Esophagus (tissue), 2 donors: Measurements from ENCODE around the gene SH3TC1. TPM values are rescaled to one million over a fixed set of nuclear protein-coding genes. Genes with fewer than 3 reads are reported as not detected.

Source experiments
- H3K27ac ChIP-seq, 2 donors: one replicate each; pipeline ENCODE4 v1.5.1; 2013; ENCODE audit warnings: low read depth in 2 of 2, mild to moderate bottlenecking in 2 of 2, inconsistent platforms in 1 of 2, low read length in 1 of 2, moderate library complexity in 1 of 2
- H3K27me3 ChIP-seq, 2 donors: one replicate each; pipeline ENCODE4 v1.6.1; 2013; ENCODE audit warnings: low read length in 2 of 2, control low read depth in 1 of 2, mild to moderate bottlenecking in 1 of 2; ENCODE audit not compliant: insufficient read depth in 2 of 2, control insufficient read depth in 1 of 2
- H3K36me3 ChIP-seq, 2 donors: one replicate each; pipeline ENCODE4 v1.6.1; 2013; ENCODE audit warnings: low read length in 1 of 2; ENCODE audit not compliant: control insufficient read depth in 2 of 2, insufficient read depth in 2 of 2
- H3K4me1 ChIP-seq, 2 donors: one replicate each; pipeline ENCODE4 v1.6.1; 2013; ENCODE audit warnings: low read length in 1 of 2; ENCODE audit not compliant: control insufficient read depth in 2 of 2, insufficient read depth in 2 of 2
- H3K4me3 ChIP-seq, 2 donors: one replicate each; pipeline ENCODE4 v1.5.1; 2013; ENCODE audit warnings: low read length in 2 of 2, mild to moderate bottlenecking in 2 of 2, low read depth in 1 of 2, moderate library complexity in 1 of 2
- H3K9me3 ChIP-seq, 2 donors: one replicate each; pipeline ENCODE4 v1.6.1; 2013; ENCODE audit warnings: mild to moderate bottlenecking in 2 of 2, low read depth in 1 of 2, low read length in 1 of 2, moderate library complexity in 1 of 2; ENCODE audit not compliant: control insufficient read depth in 2 of 2, insufficient read depth in 1 of 2
- WGBS, 2 donors: extraction: QIAGEN DNeasy Blood & Tissue Kit; methylation state at CpG; one replicate each; pipeline ENCODE4 v1.1.7; 2013; 5-methylcytosine and 5-hydroxymethylcytosine counted together
- polyA plus RNA-seq, 2 donors: library from polyadenylated mRNA; stranded (reverse); fragments of 200-250 nt; gene quantifications; one replicate each; pipeline ENCODE4 v1.2.3, GENCODE V29; 2013
- donor health status: healthy with polysubstance abuse.
- donor health status: Bipolar disorder and iron deficiency.

Gene SH3TC1
- polyA plus RNA-seq, 2 donors: 18.0 to 19.2 TPM

- Histone ChIP-seq H3K27ac (peak overlapping the region in 1 of 2 donors; percentile 78), H3K36me3 (no peaks in the 10 kb centered on the region), H3K4me3 (no peak overlapping the region), H3K4me1 (peaks cover 0 to 12% of the 10 kb centered on the region in 2 donors), H3K9me3 (peaks cover 0 to 10% of the 10 kb centered on the region in 2 donors), H3K27me3 (no peaks in the 10 kb centered on the region)
- WGBS, 2 donors: 82 to 84% methylated on average over 3 of the region's 3 CpGs
Observed at GRCh38 chr4:8169763-8170162, 29.3 kb upstream of the SH3TC1 start.

GRCh38 chr4:8170341-8170740, 28.7 kb upstream of the SH3TC1 start:
- H3K27ac ChIP-seq: peak overlapping the region; percentile 15 to 72
- H3K4me1 ChIP-seq: peaks cover 0 to 10% of the 10 kb centered on the region in 2 donors
- H3K4me3 ChIP-seq: no peak overlapping the region
- H3K27me3 ChIP-seq: no peaks in the 10 kb centered on the region
- H3K9me3 ChIP-seq: peaks cover 0 to 10% of the 10 kb centered on the region in 2 donors
- 70 to 87% methylated on average over 8 to 11 of the region's 11 CpGs for WGBS, 2 donors
- no peaks in the 10 kb centered on the region for H3K36me3 ChIP-seq

- 87 to 92% methylated on average over 7 of the region's 7 CpGs for WGBS, 2 donors
- no peaks in the 10 kb centered on the region for H3K27me3 ChIP-seq
Observed at GRCh38 chr4:8171266-8171665, 27.8 kb upstream of the SH3TC1 start.

GRCh38 chr4:8171984-8172924, 26.8 kb upstream of the SH3TC1 start:
- no peaks in the 10 kb centered on the region for H3K36me3 ChIP-seq
- H3K27me3 ChIP-seq: no peaks in the 10 kb centered on the region
- no peak overlapping the region for H3K4me3 ChIP-seq
- peaks cover 0 to 11% of the 10 kb centered on the region in 2 donors for H3K4me1 ChIP-seq
- H3K9me3 ChIP-seq: peaks cover 0 to 4% of the 10 kb centered on the region in 2 donors
- 74 to 79% methylated on average over 36 of the region's 36 CpGs for WGBS, 2 donors
- no peak overlapping the region for H3K27ac ChIP-seq

More at GRCh38 chr4:8171266-8171665, 27.8 kb upstream of the SH3TC1 start:
- Histone ChIP-seq H3K9me3 (peaks cover 0 to 9% of the 10 kb centered on the region in 2 donors), H3K36me3 (no peaks in the 10 kb centered on the region), H3K27ac (no peak overlapping the region), H3K4me1 (peaks cover 0 to 8% of the 10 kb centered on the region in 2 donors), H3K4me3 (no peak overlapping the region)

- H3K4me3 ChIP-seq: no peak overlapping the region
- H3K9me3 ChIP-seq: no peaks in the 10 kb centered on the region
- no peak overlapping the region for H3K27ac ChIP-seq
- no peaks in the 10 kb centered on the region for H3K36me3 ChIP-seq
- H3K4me1 ChIP-seq: peaks cover 0 to 6% of the 10 kb centered on the region in 2 donors
- 76% methylated on average over 13 of the region's 13 CpGs for WGBS, 2 donors
- H3K27me3 ChIP-seq: no peaks in the 10 kb centered on the region
Observed at GRCh38 chr4:8173492-8174242, 25.4 kb upstream of the SH3TC1 start.

- no peak overlapping the region for H3K27ac ChIP-seq
- 85 to 86% methylated on average over 3 of the region's 3 CpGs for WGBS, 2 donors
- no peak overlapping the region for H3K4me3 ChIP-seq
- peaks cover 0 to 6% of the 10 kb centered on the region in 2 donors for H3K4me1 ChIP-seq
- no peaks in the 10 kb centered on the region for H3K27me3 ChIP-seq
- no peaks in the 10 kb centered on the region for H3K36me3 ChIP-seq
- no peaks in the 10 kb centered on the region for H3K9me3 ChIP-seq
Observed at GRCh38 chr4:8174970-8175369, 24.1 kb upstream of the SH3TC1 start.

GRCh38 chr4:8175686-8176085, 23.4 kb upstream of the SH3TC1 start:
- no peaks in the 10 kb centered on the region for H3K27me3 ChIP-seq
- H3K9me3 ChIP-seq: no peaks in the 10 kb centered on the region
- H3K36me3 ChIP-seq: no peaks in the 10 kb centered on the region
- H3K4me3 ChIP-seq: no peak overlapping the region
- H3K27ac ChIP-seq: no peak overlapping the region
- peaks cover 0 to 5% of the 10 kb centered on the region in 2 donors for H3K4me1 ChIP-seq
- 79 to 84% methylated on average over 6 of the region's 6 CpGs for WGBS, 2 donors

GRCh38 chr4:8176547-8177399, 22.3 kb upstream of the SH3TC1 start:
- 35 to 36% methylated on average over 17 of the region's 17 CpGs for WGBS, 2 donors
- Histone ChIP-seq H3K27me3 (no peaks in the 10 kb centered on the region), H3K36me3 (no peaks in the 10 kb centered on the region), H3K4me1 (peaks cover 2 to 14% of the 10 kb centered on the region in 2 donors), H3K27ac (no peak overlapping the region), H3K9me3 (no peaks in the 10 kb centered on the region), H3K4me3 (no peak overlapping the region)

GRCh38 chr4:8177552-8177951, 21.5 kb upstream of the SH3TC1 start:
- H3K36me3 ChIP-seq: no peaks in the 10 kb centered on the region
- no peaks in the 10 kb centered on the region for H3K9me3 ChIP-seq
- WGBS, 2 donors: 65 to 69% methylated on average over 6 of the region's 6 CpGs
- H3K4me3 ChIP-seq: no peak overlapping the region
- peaks cover 4 to 21% of the 10 kb centered on the region in 2 donors for H3K4me1 ChIP-seq
- no peaks in the 10 kb centered on the region for H3K27me3 ChIP-seq
- no peak overlapping the region for H3K27ac ChIP-seq
